H1 (cell line): ENCODE results near the gene NR0B2. TPM values are rescaled to one million over a fixed set of nuclear protein-coding genes. Genes with fewer than 3 reads are reported as not detected.

ENCODE experiments used
- CTCF ChIA-PET: fragments of 300-600 bp; sonication (Branson Sonifier 250); formaldehyde crosslinking; loops from one replicate; lab custom pipeline; 2021; ENCODE audit not compliant: partially characterized antibody; lab: Charles Lee
- POLR2A ChIA-PET: fragments of 300-600 bp; sonication (Branson Sonifier 250); formaldehyde crosslinking; loops from one replicate; lab custom pipeline; 2021; ENCODE audit warnings: inconsistent platforms; ENCODE audit not compliant: partially characterized antibody; lab: Charles Lee
- DNase-seq, 2 experiments: peaks; one replicate each; pipeline versions ENCODE4 v3.0.0 to v3.0.0-alpha.2; 2010 to 2022; ENCODE audit warnings: low spot score in 2 of 2, low read depth in 1 of 2, mixed read lengths in 1 of 2
- FAIRE-seq: peaks from 2 replicates; lab custom pipeline; 2011; peaks lifted over from hg19 to GRCh38; lab: Jason Lieb, UNC
- H2AFZ ChIP-seq: 2 replicates; pipeline ENCODE4 v1.8.1; 2012; ENCODE audit warnings: low read length, inconsistent platforms
- H2AK5ac ChIP-seq: 2 replicates; pipeline ENCODE4 v1.6.1; 2013; ENCODE audit warnings: low read depth, low read length
- H2BK120ac ChIP-seq: replicated peaks from 2 replicates; pipeline ENCODE3; 2013; ENCODE audit warnings: low read depth, low read length, inconsistent platforms
- H2BK12ac ChIP-seq: 2 replicates; pipeline ENCODE4 v1.6.1; 2013; ENCODE audit warnings: low read depth, low read length
- H2BK15ac ChIP-seq: 2 replicates; pipeline ENCODE4 v1.6.1; 2013; ENCODE audit warnings: low read length
- H2BK20ac ChIP-seq: 2 replicates; pipeline ENCODE4 v1.6.1; 2013; ENCODE audit warnings: low read length
- H2BK5ac ChIP-seq: 2 replicates; pipeline ENCODE4 v1.6.1; 2013; ENCODE audit warnings: low read depth, low read length
- H3K14ac ChIP-seq: 2 replicates; pipeline ENCODE4 v1.6.1; 2013; ENCODE audit warnings: inconsistent platforms; ENCODE audit not compliant: insufficient read length
- H3K18ac ChIP-seq: 2 replicates; pipeline ENCODE4 v1.6.1; 2013; ENCODE audit warnings: low read length; ENCODE audit errors: extremely low read depth
- H3K23ac ChIP-seq: 2 replicates; pipeline ENCODE4 v1.6.1; 2013; ENCODE audit warnings: inconsistent platforms; ENCODE audit not compliant: insufficient read length
- H3K23me2 ChIP-seq: 2 replicates; pipeline ENCODE4 v1.6.1; 2013; ENCODE audit warnings: low read depth, low read length
- H3K27ac ChIP-seq: 2 replicates; pipeline ENCODE4 v1.6.1; 2011; ENCODE audit warnings: low read depth, low read length, inconsistent platforms
- H3K27me3 ChIP-seq, 4 experiments: replicated peaks in 1 of 4; 1 replicate in 1 of 4; 2 replicates in 3 of 4; pipeline versions ENCODE4 v1.6.1 to v1.8.1; 2011 to 2013; ENCODE audit warnings: low read length in 3 of 4, mild to moderate bottlenecking in 3 of 4, inconsistent platforms in 2 of 4, mixed read lengths in 2 of 4, moderate library complexity in 1 of 4; ENCODE audit not compliant: control insufficient read depth in 3 of 4, insufficient read depth in 3 of 4; ENCODE audit errors: extremely low read depth in 1 of 4
- H3K36me3 ChIP-seq, 4 experiments: 2 replicates each; pipeline versions ENCODE4 v1.6.1 to v1.8.1; 2011 to 2013; ENCODE audit warnings: mild to moderate bottlenecking in 4 of 4, low read length in 3 of 4, moderate library complexity in 2 of 4, control low read depth in 1 of 4, inconsistent platforms in 1 of 4; ENCODE audit not compliant: insufficient read depth in 4 of 4, control insufficient read depth in 2 of 4
- H3K4ac ChIP-seq: replicated peaks from 2 replicates; pipeline ENCODE3; 2013; ENCODE audit warnings: low read length, low read depth, mixed read lengths, inconsistent platforms; ENCODE audit not compliant: insufficient read length
- H3K4me1 ChIP-seq, 4 experiments: replicated peaks in 1 of 4; 1 replicate in 1 of 4; 2 replicates in 3 of 4; pipeline versions ENCODE4 v1.6.1 to v1.8.1; 2011 to 2013; ENCODE audit warnings: low read length in 3 of 4, inconsistent platforms in 2 of 4, mixed read lengths in 1 of 4; ENCODE audit not compliant: insufficient read depth in 4 of 4, control insufficient read depth in 3 of 4
- H3K4me2 ChIP-seq, 2 experiments: 2 replicates each; pipeline versions ENCODE4 v1.6.1 to v1.8.1; 2011 to 2013; ENCODE audit warnings: low read depth in 2 of 2, low read length in 2 of 2, control low read depth in 1 of 2, inconsistent platforms in 1 of 2, mild to moderate bottlenecking in 1 of 2; ENCODE audit not compliant: insufficient read depth in 1 of 2
- H3K4me3 ChIP-seq, 4 experiments: fragments of 200-600, 300-600 bp in 1 of 4; sonication (generic), shearing (Covaris generic), sonication (Bioruptor Twin) in 1 of 4; 2 replicates each; pipeline versions ENCODE4 v1.5.1 to v1.8.1; 2011 to 2016; ENCODE audit warnings: low read length in 4 of 4, low read depth in 3 of 4, control low read depth in 2 of 4, inconsistent platforms in 2 of 4, mild to moderate bottlenecking in 2 of 4, mixed read lengths in 1 of 4, moderate library complexity in 1 of 4; ENCODE audit not compliant: insufficient read depth in 2 of 4; ENCODE audit errors: extremely low read depth in 1 of 4
- H3K56ac ChIP-seq: replicated peaks from 2 replicates; pipeline ENCODE3; 2013; ENCODE audit warnings: low read depth, mild to moderate bottlenecking, mixed read lengths, low read length, inconsistent platforms; ENCODE audit not compliant: insufficient read length
- H3K79me1 ChIP-seq: 2 replicates; pipeline ENCODE4 v1.6.1; 2013; ENCODE audit warnings: low read depth, low read length, control low read depth
- H3K79me2 ChIP-seq, 2 experiments: 2 replicates each; pipeline versions ENCODE4 v1.6.1 to v1.8.1; 2012 to 2013; ENCODE audit warnings: low read length in 2 of 2, mild to moderate bottlenecking in 2 of 2, inconsistent platforms in 1 of 2; ENCODE audit not compliant: insufficient read depth in 2 of 2, control insufficient read depth in 1 of 2
- H3K9ac ChIP-seq, 4 experiments: replicated peaks in 1 of 4; 1 replicate in 1 of 4; 2 replicates in 3 of 4; pipeline versions ENCODE4 v1.6.1 to v1.8.1; 2011 to 2013; ENCODE audit warnings: low read depth in 3 of 4, low read length in 3 of 4, control low read depth in 2 of 4, mild to moderate bottlenecking in 2 of 4, moderate library complexity in 2 of 4, inconsistent platforms in 1 of 4; ENCODE audit errors: extremely low read depth in 1 of 4
- H3K9me3 ChIP-seq, 2 experiments: 2 replicates each; pipeline versions ENCODE4 v1.6.1 to v1.8.1; 2012 to 2013; ENCODE audit warnings: mild to moderate bottlenecking in 2 of 2, moderate library complexity in 2 of 2, control low read depth in 1 of 2, inconsistent platforms in 1 of 2, low read depth in 1 of 2, low read length in 1 of 2, mixed read lengths in 1 of 2; ENCODE audit not compliant: insufficient read depth in 2 of 2
- H4K20me1 ChIP-seq, 2 experiments: replicated peaks in 1 of 2; 2 replicates each; pipeline versions ENCODE3 to v1.8.1; 2011 to 2013; ENCODE audit warnings: inconsistent platforms in 2 of 2, low read length in 2 of 2, mild to moderate bottlenecking in 1 of 2; ENCODE audit not compliant: insufficient read depth in 2 of 2, control insufficient read depth in 1 of 2
- H4K5ac ChIP-seq: 2 replicates; pipeline ENCODE4 v1.6.1; 2013; ENCODE audit warnings: low read length, low read depth, mixed read lengths, inconsistent platforms; ENCODE audit not compliant: insufficient read length
- H4K8ac ChIP-seq: 2 replicates; pipeline ENCODE4 v1.8.0; 2013; ENCODE audit warnings: mild to moderate bottlenecking, moderate library complexity, low read length, inconsistent platforms; ENCODE audit not compliant: insufficient read depth; ENCODE audit errors: extremely low read depth
- H4K91ac ChIP-seq: replicated peaks from 2 replicates; pipeline ENCODE3; 2013; ENCODE audit warnings: low read length, mixed read lengths, inconsistent platforms; ENCODE audit not compliant: insufficient read length
- CEBPB ChIP-seq: IDR thresholded peaks from 2 replicates; pipeline ENCODE4 v1.6.1; 2012; ENCODE audit warnings: low read depth, low read length
- CHD2 ChIP-seq: IDR thresholded peaks from 2 replicates; pipeline ENCODE4 v1.6.1; 2012; ENCODE audit warnings: low read length, improper control_type of control experiment
- EP300 ChIP-seq, 2 experiments: IDR thresholded peaks; 1 replicate in 1 of 2; 2 replicates in 1 of 2; pipeline ENCODE4 v1.6.1; 2011 to 2012; ENCODE audit warnings: low read depth in 2 of 2, low read length in 2 of 2, mild to moderate bottlenecking in 2 of 2, borderline replicate concordance in 1 of 2, inconsistent platforms in 1 of 2, moderate library complexity in 1 of 2
- HDAC6 ChIP-seq: IDR thresholded peaks from one replicate; pipeline ENCODE4 v1.7.1; 2012; ENCODE audit warnings: low read depth, mild to moderate bottlenecking, inconsistent platforms, low read length, moderate library complexity
- NRF1 ChIP-seq: IDR thresholded peaks from 2 replicates; pipeline ENCODE4 v1.6.1; 2011; ENCODE audit warnings: mild to moderate bottlenecking, low read depth, low read length, improper control_type of control experiment
- POLR2A ChIP-seq, 2 experiments: IDR thresholded peaks; 1 replicate in 1 of 2; 2 replicates in 1 of 2; pipeline ENCODE4 v1.6.1; 2011; ENCODE audit warnings: low read depth in 2 of 2, low read length in 2 of 2, mild to moderate bottlenecking in 2 of 2; ENCODE audit errors: control extremely low read depth in 1 of 2
- RXRA ChIP-seq: IDR thresholded peaks from 2 replicates; pipeline ENCODE4 v1.6.1; 2011; ENCODE audit warnings: low read depth, mild to moderate bottlenecking, low read length, moderate library complexity; ENCODE audit not compliant: insufficient read depth
- SIRT6 ChIP-seq: IDR thresholded peaks from one replicate; pipeline ENCODE4 v1.7.1; 2012; ENCODE audit warnings: low read length, inconsistent platforms
- SIX5 ChIP-seq: IDR thresholded peaks from 2 replicates; pipeline ENCODE4 v1.6.1; 2011; ENCODE audit warnings: mild to moderate bottlenecking, low read depth, low read length
- SP2 ChIP-seq: IDR thresholded peaks from 2 replicates; pipeline ENCODE4 v1.6.1; 2012; ENCODE audit warnings: mild to moderate bottlenecking, low read length, inconsistent platforms
- TAF1 ChIP-seq: IDR thresholded peaks from 2 replicates; pipeline ENCODE4 v1.6.1; 2011; ENCODE audit warnings: mild to moderate bottlenecking, low read depth, low read length
- TAF7 ChIP-seq: optimal IDR thresholded peaks from 2 replicates; pipeline ENCODE3; 2011; ENCODE audit warnings: low read depth, mild to moderate bottlenecking, inconsistent platforms, low read length, moderate library complexity, borderline replicate concordance
- WGBS, 2 experiments: shearing (Covaris generic) in 1 of 2; methylation state at CpG; one replicate each; pipeline versions ENCODE4 v1.1.6 to v1.1.7; 2013 to 2015; ENCODE audit warnings: low lambda C conversion rate in 2 of 2, mixed read lengths in 2 of 2, inconsistent platforms in 1 of 2, low coverage in 1 of 2, missing lambda C conversion rate in 1 of 2; ENCODE audit not compliant: insufficient replicate concordance in 2 of 2, insufficient coverage in 1 of 2, insufficient read length in 1 of 2; ENCODE audit errors: extremely low coverage in 1 of 2, missing lambda C conversion rate in 1 of 2; 5-methylcytosine and 5-hydroxymethylcytosine counted together
- polyA plus RNA-seq, 7 experiments: library from polyadenylated mRNA; depleted of rRNA in 3 of 7; stranded (reverse) in 5 of 7; unstranded in 2 of 7; fragments of >200 nt in 5 of 7; fragments of 200-250 nt in 2 of 7; gene quantifications; 1 replicate in 5 of 7; 2 replicates in 1 of 7; 4 replicates in 1 of 7; pipeline versions ENCODE4 v1.2.1 to v1.2.3, GENCODE V29; 2011 to 2013; ENCODE audit warnings: missing spikeins in 2 of 7, mixed read lengths in 2 of 7
- total RNA-seq: library from RNA; stranded (reverse); fragmentation: NEBNext Ultra II Directional; extraction: Animal tissue kit (Norgen Biotek cat#: 25700); gene quantifications from 2 replicates; pipeline ENCODE4 v1.2.1, GENCODE V29; 2021
- TF ChIP-seq, protein P1 (sequence below): IDR thresholded peaks from 2 replicates; pipeline ENCODE4 v1.6.1; 2012; ENCODE audit warnings: low read length, inconsistent platforms
- TF ChIP-seq, protein P2 (sequence below): IDR thresholded peaks from 2 replicates; pipeline ENCODE4 v1.6.1; 2012; ENCODE audit warnings: inconsistent platforms

NR0B2 gene
- total and polyA plus RNA-seq, 2 of the 8 experiments (the other 6 are each of a cell fraction or from before 2014, with no cell fraction given), result not detected

DNA sequence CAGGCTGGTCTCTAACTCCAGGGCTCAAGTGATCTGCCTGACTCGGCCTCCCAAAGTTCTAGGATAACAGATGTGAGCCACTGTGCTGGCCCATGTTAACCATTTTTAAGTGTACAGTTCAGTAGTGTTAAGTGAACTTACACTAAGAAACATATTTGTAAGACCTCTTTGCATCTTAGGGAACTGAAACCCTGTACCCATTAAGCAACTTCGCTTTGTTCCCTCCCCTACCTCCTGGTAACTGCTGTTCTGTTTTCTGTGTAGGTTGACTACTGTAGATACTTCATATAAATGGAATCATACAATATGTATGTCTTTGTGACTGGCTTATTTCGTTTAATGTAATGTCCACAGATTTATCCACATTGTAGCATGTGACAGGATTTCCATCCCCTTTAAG, 18.8 kb upstream of the NR0B2 start:
- Histone ChIP-seq H3K23ac (no peak overlapping the region), H2AFZ (no peak overlapping the region), H3K4me2 (no peak overlapping the region), H3K56ac (no peak overlapping the region), H3K18ac (no peak overlapping the region), H3K9ac (no peak overlapping the region), H3K27me3 (no peaks in the 10 kb centered on the region), H2BK120ac (no peak overlapping the region), H4K20me1 (peaks cover 4 to 8% of the 10 kb centered on the region in 2 experiments), H3K23me2 (no peaks in the 10 kb centered on the region), H4K8ac (no peak overlapping the region), H3K14ac (no peak overlapping the region), H2BK15ac (no peak overlapping the region), H2BK12ac (no peak overlapping the region), H3K4ac (no peak overlapping the region), H4K91ac (no peak overlapping the region), H4K5ac (no peak overlapping the region), H3K27ac (no peak overlapping the region), H3K36me3 (peaks cover 10 to 53% (median 34%) of the 10 kb centered on the region in 4 experiments; a peak in 7 of 8 replicates), H3K4me1 (peaks cover 0 to 3% (median 0%) of the 10 kb centered on the region in 4 experiments; a peak in 1 of 7 replicates), H3K79me2 (peaks cover 4 to 36% of the 10 kb centered on the region in 2 experiments; a peak in 3 of 4 replicates), H3K4me3 (no peak overlapping the region), H2BK20ac (no peak overlapping the region), H2BK5ac (no peak overlapping the region), H3K9me3 (no peaks in the 10 kb centered on the region), H3K79me1 (no peaks in the 10 kb centered on the region), H2AK5ac (no peak overlapping the region)
- CTCF ChIA-PET, result no interaction called here
- POLR2A ChIA-PET, result interaction anchor here (1.0 to 1.5 kb wide), 3 partner anchors 15 to 100 kb away, joined by 3 to 5 read pairs (median 3); no protein-coding TSS in a partner anchor
- WGBS, 2 experiments, result 85% methylated on average over 3 of the region's 3 CpGs; no CpG with 5 or more reads in 1 of the 2 experiments
- DNase-seq (no peak), FAIRE-seq (no peak)
- TF ChIP-seq CHD2, result no peak
- TF ChIP-seq RXRA, result no peak
- TF ChIP-seq CEBPB, result no peak
- no peak for TF ChIP-seq TAF1
- TF ChIP-seq SP2, result no peak
- TF ChIP-seq POLR2A (IDR thresholded peaks at IDR 0.05; ENCODE audit: control extremely low read depth in 1 of 2, low read depth in 2 of 2, low read length in 2 of 2), result no peak
- TF ChIP-seq HDAC6, result no peak
- TF ChIP-seq NRF1, result no peak
- TF ChIP-seq, protein P1, sequence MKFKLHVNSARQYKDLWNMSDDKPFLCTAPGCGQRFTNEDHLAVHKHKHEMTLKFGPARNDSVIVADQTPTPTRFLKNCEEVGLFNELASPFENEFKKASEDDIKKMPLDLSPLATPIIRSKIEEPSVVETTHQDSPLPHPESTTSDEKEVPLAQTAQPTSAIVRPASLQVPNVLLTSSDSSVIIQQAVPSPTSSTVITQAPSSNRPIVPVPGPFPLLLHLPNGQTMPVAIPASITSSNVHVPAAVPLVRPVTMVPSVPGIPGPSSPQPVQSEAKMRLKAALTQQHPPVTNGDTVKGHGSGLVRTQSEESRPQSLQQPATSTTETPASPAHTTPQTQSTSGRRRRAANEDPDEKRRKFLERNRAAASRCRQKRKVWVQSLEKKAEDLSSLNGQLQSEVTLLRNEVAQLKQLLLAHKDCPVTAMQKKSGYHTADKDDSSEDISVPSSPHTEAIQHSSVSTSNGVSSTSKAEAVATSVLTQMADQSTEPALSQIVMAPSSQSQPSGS, result no peak
- TF ChIP-seq, protein P2, sequence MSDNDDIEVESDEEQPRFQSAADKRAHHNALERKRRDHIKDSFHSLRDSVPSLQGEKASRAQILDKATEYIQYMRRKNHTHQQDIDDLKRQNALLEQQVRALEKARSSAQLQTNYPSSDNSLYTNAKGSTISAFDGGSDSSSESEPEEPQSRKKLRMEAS, result no peak
- TF ChIP-seq TAF7, result no peak
- no peak for TF ChIP-seq SIRT6
- no peak for TF ChIP-seq SIX5
- TF ChIP-seq EP300 (IDR thresholded peaks at IDR 0.05; ENCODE audit: borderline replicate concordance in 1 of 2, low read depth in 2 of 2, low read length in 2 of 2), result no peak
